Endothelial cell of umbilical vein (primary cell): Measurements from ENCODE around the gene BLM.

Source experiments
- EZH2 ChIP-seq: IDR thresholded peaks from 2 replicates; pipeline ENCODE4 v1.6.1; 2012; ENCODE audit warnings: borderline replicate concordance, low read depth, mild to moderate bottlenecking, moderate library complexity, low read length, inconsistent platforms; ENCODE audit not compliant: severe bottlenecking
- FOS ChIP-seq: IDR thresholded peaks from 2 replicates; pipeline ENCODE4 v1.6.1; 2011; ENCODE audit warnings: mild to moderate bottlenecking, low read length, moderate library complexity, borderline replicate concordance; ENCODE audit not compliant: insufficient read depth
- GATA2 ChIP-seq: IDR thresholded peaks from 2 replicates; pipeline ENCODE4 v1.7.0; 2011; ENCODE audit warnings: low read depth, mild to moderate bottlenecking, moderate library complexity, mixed read lengths, low read length; ENCODE audit not compliant: insufficient read length, insufficient read depth
- JUN ChIP-seq: IDR thresholded peaks from 2 replicates; pipeline ENCODE4 v1.6.1; 2011; ENCODE audit warnings: borderline replicate concordance, low read depth; ENCODE audit not compliant: insufficient read length, insufficient read depth
- MYC ChIP-seq: IDR thresholded peaks from one replicate; pipeline ENCODE4 v1.6.1; 2011; ENCODE audit warnings: mild to moderate bottlenecking, low read depth, low read length
- POLR2A ChIP-seq: IDR thresholded peaks from 2 replicates; pipeline ENCODE4 v1.6.1; 2012; ENCODE audit warnings: low read depth, mild to moderate bottlenecking, control low read depth, low read length
- POLR2AphosphoS5 ChIP-seq: IDR thresholded peaks from 2 replicates; pipeline ENCODE4 v1.6.1; 2012; ENCODE audit warnings: low read depth, mild to moderate bottlenecking, control low read depth, low read length, moderate library complexity; ENCODE audit not compliant: insufficient read depth
- TF ChIP-seq, protein P1 (sequence below), 2 donors: IDR thresholded peaks; 1 replicate in 1 of 2; 2 replicates in 1 of 2; pipeline ENCODE4 v1.5.1; 2011; ENCODE audit warnings: low read length in 2 of 2, mild to moderate bottlenecking in 2 of 2, moderate library complexity in 2 of 2, control low read depth in 1 of 2, inconsistent platforms in 1 of 2, low read depth in 1 of 2; ENCODE audit not compliant: insufficient read depth in 1 of 2; ENCODE audit errors: extremely low read depth in 1 of 2
- TF ChIP-seq, protein P2 (sequence below): IDR thresholded peaks from 2 replicates; pipeline ENCODE4 v1.6.1; 2011; ENCODE audit not compliant: insufficient read depth, insufficient read length

DNA sequence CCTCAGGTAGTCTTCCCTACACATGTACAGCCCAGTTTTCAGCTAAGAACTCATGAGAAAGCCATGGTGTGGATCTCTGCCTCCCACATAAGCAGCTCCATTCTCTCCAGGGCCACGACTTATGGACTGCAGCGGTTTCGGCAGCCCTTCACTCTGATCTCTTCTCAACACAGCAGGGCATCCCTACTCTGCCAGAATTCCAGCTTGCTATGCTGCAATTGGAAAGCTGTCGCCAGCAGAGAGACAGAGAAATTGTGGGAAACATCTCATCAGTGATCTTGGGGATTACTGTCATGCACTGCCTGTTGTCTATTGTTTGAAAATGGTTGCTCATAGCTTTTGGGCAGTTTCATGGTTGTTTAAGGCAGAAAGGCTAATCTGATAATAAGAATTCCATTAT, 11.9 kb upstream of the BLM start:
- TF ChIP-seq POLR2AphosphoS5 (no peak), EZH2 (no peak), POLR2A (no peak), JUN (no peak), FOS (no peak), MYC (no peak), GATA2 (no peak)
- TF ChIP-seq, protein P1, sequence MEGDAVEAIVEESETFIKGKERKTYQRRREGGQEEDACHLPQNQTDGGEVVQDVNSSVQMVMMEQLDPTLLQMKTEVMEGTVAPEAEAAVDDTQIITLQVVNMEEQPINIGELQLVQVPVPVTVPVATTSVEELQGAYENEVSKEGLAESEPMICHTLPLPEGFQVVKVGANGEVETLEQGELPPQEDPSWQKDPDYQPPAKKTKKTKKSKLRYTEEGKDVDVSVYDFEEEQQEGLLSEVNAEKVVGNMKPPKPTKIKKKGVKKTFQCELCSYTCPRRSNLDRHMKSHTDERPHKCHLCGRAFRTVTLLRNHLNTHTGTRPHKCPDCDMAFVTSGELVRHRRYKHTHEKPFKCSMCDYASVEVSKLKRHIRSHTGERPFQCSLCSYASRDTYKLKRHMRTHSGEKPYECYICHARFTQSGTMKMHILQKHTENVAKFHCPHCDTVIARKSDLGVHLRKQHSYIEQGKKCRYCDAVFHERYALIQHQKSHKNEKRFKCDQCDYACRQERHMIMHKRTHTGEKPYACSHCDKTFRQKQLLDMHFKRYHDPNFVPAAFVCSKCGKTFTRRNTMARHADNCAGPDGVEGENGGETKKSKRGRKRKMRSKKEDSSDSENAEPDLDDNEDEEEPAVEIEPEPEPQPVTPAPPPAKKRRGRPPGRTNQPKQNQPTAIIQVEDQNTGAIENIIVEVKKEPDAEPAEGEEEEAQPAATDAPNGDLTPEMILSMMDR (IDR thresholded peaks at IDR 0.05; ENCODE audit: extremely low read depth in 1 of 2, insufficient read depth in 1 of 2, low read depth in 1 of 2, low read length in 2 of 2), result no peak
- TF ChIP-seq, protein P2, sequence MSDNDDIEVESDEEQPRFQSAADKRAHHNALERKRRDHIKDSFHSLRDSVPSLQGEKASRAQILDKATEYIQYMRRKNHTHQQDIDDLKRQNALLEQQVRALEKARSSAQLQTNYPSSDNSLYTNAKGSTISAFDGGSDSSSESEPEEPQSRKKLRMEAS, result no peak
